GM12892 (cell line): Measurements from ENCODE around the gene SPIRE1.

Source experiments
- POLR2A ChIP-seq: IDR thresholded peaks from 2 replicates; pipeline ENCODE4 v1.6.1; 2011; ENCODE audit warnings: low read depth, low read length, control low read depth
- POLR2AphosphoS5 ChIP-seq: IDR thresholded peaks from 2 replicates; pipeline ENCODE4 v1.6.1; 2011; ENCODE audit warnings: low read depth, low read length, control low read depth
- TAF1 ChIP-seq: IDR thresholded peaks from 2 replicates; pipeline ENCODE4 v1.6.1; 2011; ENCODE audit warnings: low read depth, mild to moderate bottlenecking, control low read depth, low read length, borderline replicate concordance

GRCh38 chr18:12597760-12598159, 60.1 kb downstream of the SPIRE1 start:
- TF ChIP-seq POLR2A (no peak), TAF1 (no peak), POLR2AphosphoS5 (no peak)
